Mesothelial cell of epicardium (in vitro differentiated cells): Measurements from ENCODE around the gene DYSF. TPM values are rescaled to one million over a fixed set of nuclear protein-coding genes. Genes with fewer than 3 reads are reported as not detected.

Source experiments
- DNase-seq, 2 experiments: peaks; one replicate each; pipeline ENCODE4 v3.0.0; 2021; ENCODE audit warnings: low spot score in 2 of 2; ENCODE audit not compliant: unreplicated experiment in 2 of 2
- H3K27ac Mint-ChIP-seq: 2 replicates; pipeline ENCODE4 v1.8.0; 2021; ENCODE audit warnings: mixed read lengths
- H3K27me3 Mint-ChIP-seq: 2 replicates; pipeline ENCODE4 v1.8.0; 2021; ENCODE audit warnings: low read depth, mixed read lengths
- H3K36me3 Mint-ChIP-seq: 2 replicates; pipeline ENCODE4 v1.8.0; 2021; ENCODE audit warnings: mixed read lengths
- H3K4me1 Mint-ChIP-seq: 2 replicates; pipeline ENCODE4 v1.8.0; 2021; ENCODE audit warnings: mixed read lengths
- H3K4me3 Mint-ChIP-seq: 2 replicates; pipeline ENCODE4 v1.8.0; 2021; ENCODE audit warnings: mild to moderate bottlenecking, moderate library complexity, mixed read lengths
- H3K9me3 Mint-ChIP-seq: 2 replicates; pipeline ENCODE4 v1.8.0; 2021; ENCODE audit warnings: mixed read lengths
- CTCF ChIP-seq: fragments of 200-600 bp; sonication (generic); IDR thresholded peaks from one replicate; pipeline ENCODE4 v1.5.0; 2021; ENCODE audit warnings: antibody characterized with exemption; ENCODE audit not compliant: unreplicated experiment
- total RNA-seq: library from RNA; stranded (reverse); gene quantifications from 3 replicates; pipeline ENCODE4 v1.2.1, GENCODE V29; 2021

DYSF gene
- total RNA-seq, 1 donor from 2014 or later: 0.96 TPM

DNA sequence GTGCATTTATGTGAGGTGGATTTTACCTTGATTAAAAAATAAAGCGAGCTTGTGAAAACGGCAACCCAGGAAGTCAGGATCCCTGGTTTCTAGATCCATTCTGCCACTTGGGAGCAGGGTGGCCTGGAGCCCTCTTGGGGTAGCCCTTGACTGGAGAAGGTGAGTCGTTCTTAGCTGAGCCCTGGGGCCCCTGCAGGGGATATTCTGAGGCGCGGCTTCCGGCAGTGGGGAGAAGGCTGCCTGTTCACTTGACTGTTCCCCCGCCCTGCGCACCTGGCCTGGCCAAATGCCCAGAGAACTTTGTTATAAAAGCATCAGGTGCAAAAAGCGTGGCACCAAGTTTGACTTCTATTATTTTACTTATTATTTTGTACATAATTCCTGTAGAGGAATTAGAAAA is 221.9 kb downstream of the DYSF start:
- H3K9me3 Mint-ChIP-seq: no peaks in the 10 kb centered on the region
- peaks cover 29% of the 10 kb centered on the region for H3K4me1 Mint-ChIP-seq
- DNase-seq: peak in 1 of 2 experiments; percentile 38
- H3K27ac Mint-ChIP-seq: no peak overlapping the region
- H3K36me3 Mint-ChIP-seq: no peaks in the 10 kb centered on the region
- no peak for TF ChIP-seq CTCF
- no peak overlapping the region for H3K4me3 Mint-ChIP-seq
- H3K27me3 Mint-ChIP-seq: no peaks in the 10 kb centered on the region

DNA sequence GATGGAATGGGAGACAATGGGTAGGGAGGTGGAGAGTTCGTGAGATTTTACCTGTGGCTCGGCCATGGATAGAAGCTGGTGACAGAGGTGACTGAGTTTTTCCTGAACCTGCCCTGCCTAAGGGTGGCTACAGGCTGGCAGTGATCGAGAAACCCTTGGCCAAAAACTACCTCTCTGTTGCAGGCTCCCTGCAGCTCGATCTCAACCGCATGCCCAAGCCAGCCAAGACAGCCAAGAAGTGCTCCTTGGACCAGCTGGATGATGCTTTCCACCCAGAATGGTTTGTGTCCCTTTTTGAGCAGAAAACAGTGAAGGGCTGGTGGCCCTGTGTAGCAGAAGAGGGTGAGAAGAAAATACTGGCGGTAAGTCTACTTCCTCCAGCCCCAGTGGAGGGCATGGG is 225.5 kb downstream of the DYSF start:
- peaks cover 21% of the 10 kb centered on the region for H3K4me1 Mint-ChIP-seq
- no peak for TF ChIP-seq CTCF
- no peak overlapping the region for H3K4me3 Mint-ChIP-seq
- no peak for DNase-seq
- no peak overlapping the region for H3K27ac Mint-ChIP-seq
- no peaks in the 10 kb centered on the region for H3K36me3 Mint-ChIP-seq
- H3K27me3 Mint-ChIP-seq: no peaks in the 10 kb centered on the region
- no peaks in the 10 kb centered on the region for H3K9me3 Mint-ChIP-seq

- H3K27ac Mint-ChIP-seq: peak overlapping the region; percentile 84
- no peaks in the 10 kb centered on the region for H3K36me3 Mint-ChIP-seq
- no peak overlapping the region for H3K4me3 Mint-ChIP-seq
- H3K27me3 Mint-ChIP-seq: no peaks in the 10 kb centered on the region
- TF ChIP-seq CTCF: no peak
- H3K4me1 Mint-ChIP-seq: peaks cover 24% of the 10 kb centered on the region
- H3K9me3 Mint-ChIP-seq: no peaks in the 10 kb centered on the region
- DNase-seq: no peak
These were observed 226.1 kb downstream of the DYSF start for GRCh38 chr2:71679491-71679890.

DNA sequence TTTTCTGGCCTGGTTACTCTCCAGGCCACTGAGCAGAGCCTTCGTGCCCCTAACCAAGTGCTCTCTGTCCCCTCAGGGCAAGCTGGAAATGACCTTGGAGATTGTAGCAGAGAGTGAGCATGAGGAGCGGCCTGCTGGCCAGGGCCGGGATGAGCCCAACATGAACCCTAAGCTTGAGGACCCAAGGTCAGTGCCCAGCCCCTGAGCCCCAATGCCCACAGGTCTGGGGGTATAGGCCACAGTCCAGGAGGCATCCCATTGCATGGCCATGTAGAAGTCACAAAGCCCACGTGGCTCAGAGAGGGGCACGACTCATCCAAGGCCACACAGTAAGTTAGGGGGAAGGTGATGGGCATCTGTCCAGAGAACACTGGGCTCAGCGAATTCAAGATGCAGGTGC is 227.6 kb downstream of the DYSF start:
- Mint-ChIP-seq H3K27me3 (no peaks in the 10 kb centered on the region), H3K4me1 (peaks cover 24% of the 10 kb centered on the region), H3K27ac (no peak overlapping the region), H3K4me3 (no peak overlapping the region), H3K36me3 (no peaks in the 10 kb centered on the region), H3K9me3 (no peaks in the 10 kb centered on the region)
- TF ChIP-seq CTCF: no peak
- DNase-seq: no peak

DNA sequence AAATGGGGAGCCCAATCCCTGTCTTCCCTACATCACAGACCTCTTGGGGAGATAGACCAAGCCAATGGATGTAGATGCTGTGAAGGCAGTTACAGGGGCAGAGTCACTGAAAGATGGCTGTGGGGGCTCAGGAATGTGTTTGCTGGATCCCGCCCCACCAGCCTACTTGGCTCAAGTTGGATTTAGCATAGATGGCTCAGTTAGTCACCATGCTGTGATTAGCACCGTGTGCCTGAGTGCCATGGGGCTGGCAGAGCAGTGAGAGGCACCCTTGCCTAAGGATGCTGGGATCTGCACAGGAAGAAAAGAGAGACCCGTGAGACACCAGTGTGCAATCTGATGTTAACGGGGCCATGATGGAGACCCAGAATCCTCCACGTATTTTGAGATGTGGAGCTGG is 228.3 kb downstream of the DYSF start:
- H3K27me3 Mint-ChIP-seq: no peaks in the 10 kb centered on the region
- no peak overlapping the region for H3K4me3 Mint-ChIP-seq
- H3K4me1 Mint-ChIP-seq: peaks cover 28% of the 10 kb centered on the region
- no peaks in the 10 kb centered on the region for H3K36me3 Mint-ChIP-seq
- DNase-seq: no peak
- no peak for TF ChIP-seq CTCF
- H3K9me3 Mint-ChIP-seq: no peaks in the 10 kb centered on the region
- no peak overlapping the region for H3K27ac Mint-ChIP-seq

- Mint-ChIP-seq H3K27me3 (no peaks in the 10 kb centered on the region), H3K27ac (no peak overlapping the region), H3K4me1 (peaks cover 30% of the 10 kb centered on the region), H3K4me3 (no peak overlapping the region), H3K36me3 (no peaks in the 10 kb centered on the region), H3K9me3 (no peaks in the 10 kb centered on the region)
- no peak for TF ChIP-seq CTCF
- DNase-seq: no peak
These were observed 229.0 kb downstream of the DYSF start for GRCh38 chr2:71682341-71682740.
